Iris pigment epithelial cell (primary cell): ENCODE data around the gene LITAFD.

Experiments
- DNase-seq: peaks from one replicate; pipeline ENCODE4 v3.0.0-alpha.2; 2011; ENCODE audit warnings: low read depth

The LITAFD gene

GRCh38 chr16:8920645-8921346, 38.6 kb downstream of the LITAFD start:
- peak; percentile 36 for DNase-seq

GRCh38 chr16:8921347-8921984, 39.3 kb downstream of the LITAFD start:
- no peak for DNase-seq

- no peak for DNase-seq
Observed at GRCh38 chr16:8923199-8923598, 41.0 kb downstream of the LITAFD start.

GRCh38 chr16:8924214-8924613, 42.1 kb downstream of the LITAFD start:
- DNase-seq: peak; percentile 32

GRCh38 chr16:8925455-8925854, 43.3 kb downstream of the LITAFD start:
- no peak for DNase-seq

- DNase-seq: no peak
Observed at GRCh38 chr16:8926827-8927226, 44.7 kb downstream of the LITAFD start.

- peak; percentile 47 for DNase-seq
Observed at GRCh38 chr16:8928467-8928957, 46.4 kb downstream of the LITAFD start.

GRCh38 chr16:8929086-8929748, 47.1 kb downstream of the LITAFD start:
- DNase-seq: no peak

GRCh38 chr16:8931859-8932258, 49.7 kb downstream of the LITAFD start:
- DNase-seq: peak; percentile 64

GRCh38 chr16:8934601-8935000, 52.5 kb downstream of the LITAFD start:
- DNase-seq: no peak
